Thoracic aorta (tissue), 2 donors: ENCODE measurements around the gene LUZP1. TPM values are rescaled to one million over a fixed set of nuclear protein-coding genes. Genes with fewer than 3 reads are reported as not detected.
A peak's percentile ranks its signal among the peaks of the same experiment; 100 is the strongest.

ENCODE experiments used
- ATAC-seq: fragments of 150-250 bp; one replicate; pipeline ENCODE4 v1.8.0; 2017; ENCODE audit warnings: low read depth; ENCODE audit not compliant: insufficient number of reproducible peaks, low FRiP score
- DNase-seq: peaks from one replicate; pipeline ENCODE4 v3.0.0-alpha.2; 2020; ENCODE audit warnings: low spot score
- H3K27ac ChIP-seq, 2 donors: fragments of 200-600 bp; sonication (generic); 1 replicate in 1 of 2; 2 replicates in 1 of 2; pipeline ENCODE4 v1.5.1; 2016; ENCODE audit warnings: mild to moderate bottlenecking in 2 of 2, moderate library complexity in 2 of 2
- H3K27me3 ChIP-seq: fragments of 200-600 bp; sonication (generic); replicated peaks from 2 replicates; pipeline ENCODE4 v1.6.0; 2016; ENCODE audit warnings: mild to moderate bottlenecking; ENCODE audit not compliant: insufficient read depth
- H3K36me3 ChIP-seq: fragments of 200-600 bp; sonication (generic); one replicate; pipeline ENCODE4 v1.5.1; 2016
- H3K4me1 ChIP-seq, 2 donors: fragments of 200-600 bp; sonication (generic); 1 replicate in 1 of 2; 2 replicates in 1 of 2; pipeline versions ENCODE4 v1.5.1 to v1.6.0; 2016; ENCODE audit warnings: low read depth in 2 of 2, mild to moderate bottlenecking in 1 of 2; ENCODE audit not compliant: control insufficient read depth in 1 of 2
- H3K4me3 ChIP-seq: fragments of 200-600 bp; sonication (generic); 2 replicates; pipeline ENCODE4 v1.5.1; 2016; ENCODE audit warnings: mild to moderate bottlenecking
- H3K9me3 ChIP-seq: fragments of 200-600 bp; sonication (generic); 2 replicates; pipeline ENCODE4 v1.5.1; 2016
- CTCF ChIP-seq: fragments of 200-600 bp; sonication (generic); IDR thresholded peaks from one replicate; pipeline ENCODE4 v1.5.1; 2019; ENCODE audit warnings: antibody characterized with exemption
- total RNA-seq, 2 donors: library from RNA; depleted of rRNA; stranded (reverse); fragments of >200 nt; gene quantifications; one replicate each; pipeline versions ENCODE4 v1.1.0 to v1.2.3, GENCODE V29; 2016

LUZP1 gene
- total RNA-seq, 2 donors from 2014 or later, result 17.9 to 38.4 TPM

DNA sequence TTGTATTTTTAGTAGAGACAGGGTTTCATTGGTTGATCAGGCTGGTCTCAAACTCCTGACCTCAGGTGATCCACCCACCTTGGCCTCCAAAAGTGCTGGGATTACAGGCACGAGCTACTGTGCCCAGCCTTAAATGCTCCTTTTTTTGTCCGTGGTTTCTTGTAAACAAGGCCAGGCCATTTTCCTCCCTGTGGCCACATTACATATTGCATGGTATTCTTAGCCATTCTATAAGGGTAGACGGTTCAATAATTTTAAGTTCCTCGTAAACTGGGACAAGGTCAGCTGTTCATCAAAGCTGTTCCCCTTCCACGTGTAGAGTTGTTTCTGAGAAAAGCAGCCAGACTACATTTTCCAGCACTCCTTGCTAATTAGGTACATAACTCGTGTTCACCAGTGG lies 10.3 kb upstream of the LUZP1 start:
- peaks cover 2 to 32% of the 10 kb centered on the region in 2 donors for H3K4me1 ChIP-seq
- ATAC-seq, result no peak
- no peaks in the 10 kb centered on the region for H3K9me3 ChIP-seq
- H3K4me3 ChIP-seq, result no peak overlapping the region
- H3K36me3 ChIP-seq, result no peaks in the 10 kb centered on the region
- no peaks in the 10 kb centered on the region for H3K27me3 ChIP-seq
- DNase-seq, result no peak
- TF ChIP-seq CTCF, result peak; percentile 42
- peak overlapping the region in 1 of 2 donors; percentile 90 for H3K27ac ChIP-seq

GRCh38 chr1:23178414-23178813 lies 9.8 kb upstream of the LUZP1 start:
- H3K9me3 ChIP-seq, result no peaks in the 10 kb centered on the region
- H3K4me1 ChIP-seq, result peaks cover 2 to 32% of the 10 kb centered on the region in 2 donors
- H3K4me3 ChIP-seq, result peak overlapping the region; percentile 72
- H3K36me3 ChIP-seq, result no peaks in the 10 kb centered on the region
- no peak for ATAC-seq
- no peaks in the 10 kb centered on the region for H3K27me3 ChIP-seq
- no peak for TF ChIP-seq CTCF
- H3K27ac ChIP-seq, result peak overlapping the region; percentile 81 to 90
- DNase-seq, result no peak

DNA sequence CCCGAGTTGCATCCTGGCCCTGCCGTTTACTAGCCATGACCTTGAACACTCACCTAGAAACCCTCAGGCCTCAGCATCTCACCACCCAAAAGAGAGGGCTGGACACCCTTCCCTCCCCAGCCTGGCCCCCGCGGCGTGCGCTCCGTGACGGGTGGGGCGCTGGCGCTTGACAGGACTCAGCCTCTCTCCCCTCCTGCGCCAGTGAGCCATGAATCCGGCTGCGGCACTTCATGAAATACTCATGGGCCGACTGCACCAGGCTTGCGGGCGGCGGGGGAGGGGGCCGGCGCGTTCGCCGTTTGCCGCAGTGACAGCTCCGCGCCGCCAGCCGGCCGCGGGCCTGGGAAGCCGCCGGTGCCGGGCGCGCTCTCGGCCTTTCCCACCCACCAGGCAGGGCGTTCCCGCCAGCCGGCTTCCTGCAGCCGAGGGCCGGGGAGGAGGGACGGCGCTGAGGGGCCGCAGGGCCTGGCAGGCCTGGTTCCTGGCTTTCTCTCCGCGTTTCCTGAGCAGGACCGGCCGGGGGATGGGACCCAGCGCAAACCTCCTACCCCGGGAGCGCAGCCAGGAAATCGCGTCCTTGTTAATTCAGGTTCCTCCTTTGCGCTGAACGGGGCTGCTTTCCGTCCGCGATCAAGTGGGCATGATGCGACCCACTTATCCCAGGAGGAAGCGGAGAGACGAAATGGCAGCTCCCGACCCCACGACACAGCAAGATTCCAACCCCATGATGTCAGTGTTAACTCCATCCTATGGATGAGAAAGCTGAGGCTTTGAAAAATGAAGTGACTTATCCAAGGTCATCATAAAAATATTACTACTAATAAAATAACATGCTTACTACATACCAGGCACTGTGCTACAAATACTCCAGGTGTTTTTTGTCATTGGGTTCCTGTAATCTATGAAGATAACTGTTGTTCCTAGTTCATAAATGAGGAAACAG lies 9.1 kb upstream of the LUZP1 start:
- DNase-seq, result peak; percentile 21

DNA sequence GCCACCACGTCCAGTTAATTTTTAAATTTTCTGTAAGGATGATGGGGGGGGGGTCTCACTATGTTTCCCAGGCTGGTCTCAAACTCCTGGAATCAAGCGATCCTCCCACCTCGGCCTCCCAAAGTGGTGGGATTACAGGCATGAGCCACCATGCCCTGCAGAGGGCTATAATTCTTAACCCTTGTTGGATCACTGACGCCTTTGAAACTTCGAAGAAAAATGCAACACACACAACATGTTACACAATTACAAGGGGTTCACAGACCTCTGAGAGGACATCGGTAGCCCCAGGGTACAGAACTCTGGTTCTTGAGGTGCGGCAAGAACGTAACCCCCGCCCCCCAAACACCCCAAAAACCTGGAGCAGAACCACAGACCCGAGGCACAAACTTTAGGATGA lies 8.4 kb upstream of the LUZP1 start:
- ATAC-seq (peak; percentile 6), DNase-seq (no peak)
- Histone ChIP-seq H3K9me3 (no peaks in the 10 kb centered on the region), H3K27ac (peak overlapping the region; percentile 81 to 90), H3K36me3 (no peaks in the 10 kb centered on the region), H3K4me1 (peaks cover 2 to 32% of the 10 kb centered on the region in 2 donors), H3K4me3 (peak overlapping the region; percentile 72), H3K27me3 (no peaks in the 10 kb centered on the region)
- no peak for TF ChIP-seq CTCF

More for the DNA sequence above, 9.1 kb upstream of the LUZP1 start:
- no peaks in the 10 kb centered on the region for H3K27me3 ChIP-seq
- peak; percentile 63 for ATAC-seq
- no peaks in the 10 kb centered on the region for H3K36me3 ChIP-seq
- peak; percentile 35 for TF ChIP-seq CTCF
- H3K4me1 ChIP-seq, result peaks cover 2 to 32% of the 10 kb centered on the region in 2 donors
- peak overlapping the region; percentile 72 for H3K4me3 ChIP-seq
- peak overlapping the region; percentile 81 to 90 for H3K27ac ChIP-seq
- H3K9me3 ChIP-seq, result no peaks in the 10 kb centered on the region

DNA sequence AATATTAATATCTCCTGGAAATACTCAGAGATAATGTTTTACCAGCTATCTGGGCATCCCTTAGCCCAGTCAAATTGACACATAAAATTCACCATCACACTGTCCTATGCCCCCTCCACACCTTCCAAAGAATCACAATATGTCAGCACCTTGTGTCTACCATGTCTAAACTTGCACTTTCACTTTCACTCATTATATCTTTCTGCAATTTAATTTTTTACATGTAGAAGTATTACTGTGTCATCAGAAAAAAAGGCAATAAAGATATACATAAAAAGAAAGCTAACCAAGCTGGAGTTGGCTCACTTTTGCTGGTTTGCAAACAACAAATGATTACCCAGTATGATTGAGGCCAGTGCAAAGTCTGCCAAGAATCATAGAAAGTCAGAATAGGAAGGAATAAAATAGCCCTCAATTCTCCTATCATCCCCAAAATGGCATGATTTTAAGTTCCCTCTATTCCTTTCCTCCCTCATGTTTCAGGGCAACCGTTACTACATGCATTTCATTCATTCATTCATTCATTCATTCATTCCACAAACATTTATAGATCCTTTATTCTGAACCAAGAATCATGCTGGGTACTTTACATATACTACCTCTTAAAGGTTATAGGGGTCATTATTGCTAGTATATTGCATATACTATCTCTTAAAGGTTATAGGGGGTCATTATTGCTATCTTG lies 5.9 kb upstream of the LUZP1 start:
- H3K4me1 ChIP-seq, result peaks cover 2 to 45% of the 10 kb centered on the region in 2 donors

More for the DNA sequence above, 5.9 kb upstream of the LUZP1 start:
- no peak for ATAC-seq
- H3K9me3 ChIP-seq, result no peaks in the 10 kb centered on the region
- TF ChIP-seq CTCF, result no peak
- no peak for DNase-seq
- no peaks in the 10 kb centered on the region for H3K27me3 ChIP-seq
- H3K36me3 ChIP-seq, result no peaks in the 10 kb centered on the region
- no peak overlapping the region for H3K4me3 ChIP-seq
- no peak overlapping the region for H3K27ac ChIP-seq
